Fibroblast of mammary gland (primary cell): ENCODE data around the gene FRY.

ENCODE experiments used
- DNase-seq: peaks from one replicate; pipeline ENCODE4 v3.0.0-alpha.2; 2010; ENCODE audit warnings: low read depth
- H3K4me3 ChIP-seq: 2 replicates; pipeline ENCODE4 v1.5.1; 2011; ENCODE audit warnings: low read depth, mild to moderate bottlenecking, low read length, moderate library complexity; ENCODE audit not compliant: control insufficient read depth
- CTCF ChIP-seq: conservative IDR thresholded peaks from 2 replicates; pipeline ENCODE4 v1.5.1; 2011; ENCODE audit warnings: low read depth, low read length, inconsistent platforms; ENCODE audit not compliant: control insufficient read depth, insufficient read depth

FRY gene

GRCh38 chr13:32297206-32297605 is 265.6 kb downstream of the FRY start:
- DNase-seq: no peak

DNA sequence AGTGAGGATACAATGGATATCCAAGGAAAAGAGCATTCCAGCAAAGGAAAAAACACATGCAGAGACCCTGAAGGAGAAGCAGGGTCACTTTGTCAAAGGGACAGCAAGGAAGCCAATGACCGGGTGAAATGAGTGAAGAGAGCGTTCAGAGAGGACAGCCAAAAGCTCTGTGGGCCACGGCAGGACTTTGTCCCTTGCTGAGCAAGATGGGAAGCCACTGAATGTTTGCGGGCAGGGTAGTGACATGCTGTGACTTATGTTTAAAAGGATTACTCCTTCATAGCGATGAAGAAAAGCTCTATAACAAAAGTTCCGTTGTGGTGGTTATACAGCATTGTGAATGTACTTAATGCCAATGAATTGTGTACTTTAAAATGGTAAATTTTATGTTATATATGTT is 267.1 kb downstream of the FRY start:
- no peak for TF ChIP-seq CTCF
- no peak for DNase-seq
- no peak overlapping the region for H3K4me3 ChIP-seq

More at GRCh38 chr13:32297206-32297605, 265.6 kb downstream of the FRY start:
- H3K4me3 ChIP-seq: no peak overlapping the region
- no peak for TF ChIP-seq CTCF

DNA sequence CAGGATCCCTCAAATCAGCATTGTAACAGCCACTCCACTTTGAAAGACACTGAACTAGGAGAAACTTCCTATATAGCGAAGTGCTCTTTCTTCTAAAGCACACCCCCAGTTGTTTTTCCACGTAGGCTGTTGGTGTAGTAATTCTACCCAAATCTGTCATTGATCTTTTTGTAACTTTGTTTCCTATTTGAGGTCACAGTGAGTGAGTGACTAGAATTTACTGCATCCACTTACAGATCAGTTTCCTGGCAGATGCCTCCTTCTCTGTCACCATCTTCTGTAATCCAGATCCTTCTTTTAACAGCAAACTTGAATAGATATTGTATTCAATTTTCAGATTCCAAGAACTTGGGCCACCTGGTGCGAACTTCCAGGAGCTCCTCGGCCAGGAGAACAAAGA is 268.3 kb downstream of the FRY start:
- no peak overlapping the region for H3K4me3 ChIP-seq
- TF ChIP-seq CTCF: no peak
- no peak for DNase-seq

GRCh38 chr13:32300406-32300805 is 268.8 kb downstream of the FRY start:
- no peak overlapping the region for H3K4me3 ChIP-seq
- TF ChIP-seq CTCF: no peak
- DNase-seq: no peak

DNA sequence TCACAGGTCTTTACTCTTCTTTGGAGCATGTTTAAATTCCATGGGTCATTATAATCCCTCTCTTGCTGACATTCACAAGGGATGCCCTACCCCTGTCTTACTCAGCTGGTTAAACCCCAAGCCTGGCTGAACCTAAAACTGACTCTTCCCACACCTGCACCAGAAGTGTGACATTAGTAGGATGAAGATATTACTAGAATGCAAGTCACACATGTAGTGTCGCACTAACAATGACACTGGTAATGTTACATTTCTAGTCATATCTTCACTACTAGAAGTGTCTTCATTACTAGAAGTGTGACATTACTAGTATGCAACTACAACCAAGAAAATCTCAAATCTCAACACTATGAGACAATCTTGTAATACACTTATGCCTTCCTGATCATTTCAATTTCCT is 269.3 kb downstream of the FRY start:
- no peak overlapping the region for H3K4me3 ChIP-seq
- DNase-seq: no peak
- no peak for TF ChIP-seq CTCF

DNA sequence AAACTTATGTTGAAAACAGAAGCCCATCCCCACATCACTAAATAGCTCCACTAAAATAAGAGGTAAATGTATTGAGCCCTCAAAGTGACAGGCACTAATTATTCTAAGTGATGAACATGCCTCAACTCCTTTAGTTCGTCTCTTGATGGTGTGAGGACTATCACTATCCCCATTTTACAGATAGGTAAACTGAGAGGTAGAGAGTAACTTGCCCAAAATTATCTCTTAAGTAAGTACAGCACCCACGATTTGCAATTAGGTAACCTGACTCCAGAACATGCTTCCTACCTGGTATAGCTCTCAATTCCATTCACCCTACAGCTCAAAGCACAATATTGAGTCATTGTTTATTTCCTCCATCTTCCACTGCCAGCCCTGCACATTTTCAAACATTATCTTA is 270.9 kb downstream of the FRY start:
- H3K4me3 ChIP-seq: no peak overlapping the region
- no peak for DNase-seq
- TF ChIP-seq CTCF: no peak

DNA sequence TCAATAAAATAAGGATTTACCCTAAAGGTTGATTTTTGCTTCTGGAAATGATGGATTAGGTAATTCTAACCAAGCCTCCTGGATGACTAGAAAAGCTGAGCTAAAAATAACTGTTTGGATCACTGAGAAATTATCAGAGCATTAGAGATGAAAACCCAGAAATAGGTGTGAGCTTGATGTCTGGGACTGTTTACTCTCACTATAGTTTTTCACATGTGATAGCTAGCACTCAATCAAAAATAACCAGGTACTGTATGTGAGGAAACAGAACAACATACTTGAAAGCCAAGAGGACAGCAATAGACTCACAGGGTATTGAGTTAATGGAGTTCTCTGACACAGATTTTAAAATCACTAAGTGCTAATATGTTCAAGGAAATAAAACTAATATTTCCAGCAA is 274.1 kb downstream of the FRY start:
- no peak for DNase-seq
- no peak overlapping the region for H3K4me3 ChIP-seq
- no peak for TF ChIP-seq CTCF
